HCT116 (cell line): Measurements from ENCODE around the gene ARHGAP1.

Experiments used
- CTCF ChIP-seq, 3 experiments: fragments of 200-600 bp in 1 of 3; sonication (generic) in 1 of 3; IDR thresholded peaks in 2 of 3; conservative IDR thresholded peaks in 1 of 3; 2 replicates each; pipeline ENCODE4 v1.5.1; 2012 to 2017; ENCODE audit warnings: low read depth in 2 of 3, low read length in 2 of 3, antibody characterized with exemption in 1 of 3, borderline replicate concordance in 1 of 3, control low read depth in 1 of 3, mild to moderate bottlenecking in 1 of 3, mixed read lengths in 1 of 3, mixed run types in 1 of 3, moderate library complexity in 1 of 3; ENCODE audit not compliant: insufficient read depth in 1 of 3
- POLR2A ChIP-seq: IDR thresholded peaks from 2 replicates; pipeline ENCODE4 v1.7.0; 2011; ENCODE audit warnings: borderline replicate concordance; ENCODE audit not compliant: insufficient read depth, insufficient read length; ENCODE audit errors: extremely low read depth
- ZFX ChIP-seq: fragments of 450-650 bp; IDR thresholded peaks from 2 replicates; pipeline ENCODE4 v1.6.1; 2017

- no peak for TF ChIP-seq CTCF (IDR thresholded peaks at IDR 0.05 in 2 of 3, conservative IDR thresholded peaks at IDR 0.05 in 1 of 3; ENCODE audit: borderline replicate concordance in 1 of 3, insufficient read depth in 1 of 3, low read depth in 2 of 3, low read length in 2 of 3)
- TF ChIP-seq ZFX, result no peak
- no peak for TF ChIP-seq POLR2A
Observed at GRCh38 chr11:46635557-46636139, 64.8 kb downstream of the ARHGAP1 start.
